ENCODE results near the gene SLC1A5. TPM values are rescaled to one million over a fixed set of nuclear protein-coding genes. Genes with fewer than 3 reads are reported as not detected.
"Not testable (repeated sequence)": the region's sequence is repeated elsewhere in the genome, so short reads cannot be mapped to it uniquely, and the experiment has no call there.

The SLC1A5 gene
- total RNA-seq, 1 donor from 2014 or later: 131 TPM

DNA sequence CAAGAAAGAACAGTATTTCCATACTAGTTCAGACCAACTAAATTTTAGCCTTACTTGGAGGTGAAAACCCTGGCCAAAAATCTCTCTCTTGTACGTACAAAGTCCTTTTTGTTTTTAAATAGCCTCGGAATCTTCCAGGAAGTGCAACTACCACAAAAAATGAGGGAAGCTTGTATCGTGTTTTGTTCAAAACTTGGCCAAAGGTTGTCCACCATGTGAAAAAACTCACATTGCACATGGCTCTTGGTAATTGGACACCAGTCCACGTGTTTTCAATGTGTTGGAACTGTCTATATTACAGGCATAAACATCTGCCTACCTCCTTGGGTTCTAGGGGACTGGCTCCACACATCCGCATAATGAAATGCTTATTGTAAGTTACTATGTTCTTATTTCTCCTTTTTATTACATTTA, 27.0 kb downstream of the SLC1A5 start:
- no peak overlapping the region for H3K4me3 Mint-ChIP-seq

DNA sequence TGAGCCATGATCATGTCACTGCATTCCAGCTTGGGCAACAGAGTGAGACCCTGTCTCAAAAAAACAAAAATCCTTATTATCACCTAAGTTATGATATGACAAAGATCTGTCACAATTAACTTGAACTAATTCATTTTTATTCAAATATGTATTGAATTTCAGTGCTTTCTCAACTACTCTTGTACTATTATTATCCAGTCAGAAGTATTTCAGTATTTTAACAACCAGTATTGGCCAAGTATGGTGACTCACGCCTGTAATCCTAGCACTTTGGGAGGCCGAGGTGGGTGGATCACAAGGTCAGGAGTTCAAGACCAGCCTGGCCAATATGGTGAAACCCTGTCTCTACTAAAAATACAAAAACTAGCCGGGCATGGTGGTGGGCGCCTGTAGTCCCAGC, 27.5 kb downstream of the SLC1A5 start:
- not testable (repeated sequence) for H3K9me3 Mint-ChIP-seq; H3K27ac Mint-ChIP-seq (ENCODE audit: unreplicated experiment); H3K4me3 Mint-ChIP-seq; DNase-seq (ENCODE audit: low read depth, low spot score); H3K4me1 Mint-ChIP-seq; H3K27me3 Mint-ChIP-seq (ENCODE audit: low read depth); H3K36me3 Mint-ChIP-seq (ENCODE audit: low read depth)

More for the DNA sequence above, 27.0 kb downstream of the SLC1A5 start:
- DNase-seq (ENCODE audit: low read depth, low spot score): no peak
- no peak overlapping the region for H3K27ac Mint-ChIP-seq (ENCODE audit: unreplicated experiment)
- H3K4me1 Mint-ChIP-seq: peaks cover 4% of the 10 kb centered on the region
- no peaks in the 10 kb centered on the region for H3K36me3 Mint-ChIP-seq (ENCODE audit: low read depth)
- TF ChIP-seq, protein P1, sequence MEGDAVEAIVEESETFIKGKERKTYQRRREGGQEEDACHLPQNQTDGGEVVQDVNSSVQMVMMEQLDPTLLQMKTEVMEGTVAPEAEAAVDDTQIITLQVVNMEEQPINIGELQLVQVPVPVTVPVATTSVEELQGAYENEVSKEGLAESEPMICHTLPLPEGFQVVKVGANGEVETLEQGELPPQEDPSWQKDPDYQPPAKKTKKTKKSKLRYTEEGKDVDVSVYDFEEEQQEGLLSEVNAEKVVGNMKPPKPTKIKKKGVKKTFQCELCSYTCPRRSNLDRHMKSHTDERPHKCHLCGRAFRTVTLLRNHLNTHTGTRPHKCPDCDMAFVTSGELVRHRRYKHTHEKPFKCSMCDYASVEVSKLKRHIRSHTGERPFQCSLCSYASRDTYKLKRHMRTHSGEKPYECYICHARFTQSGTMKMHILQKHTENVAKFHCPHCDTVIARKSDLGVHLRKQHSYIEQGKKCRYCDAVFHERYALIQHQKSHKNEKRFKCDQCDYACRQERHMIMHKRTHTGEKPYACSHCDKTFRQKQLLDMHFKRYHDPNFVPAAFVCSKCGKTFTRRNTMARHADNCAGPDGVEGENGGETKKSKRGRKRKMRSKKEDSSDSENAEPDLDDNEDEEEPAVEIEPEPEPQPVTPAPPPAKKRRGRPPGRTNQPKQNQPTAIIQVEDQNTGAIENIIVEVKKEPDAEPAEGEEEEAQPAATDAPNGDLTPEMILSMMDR (conservative IDR thresholded peaks at IDR 0.05): no peak
- H3K27me3 Mint-ChIP-seq (ENCODE audit: low read depth): no peaks in the 10 kb centered on the region
- no peaks in the 10 kb centered on the region for H3K9me3 Mint-ChIP-seq

DNA sequence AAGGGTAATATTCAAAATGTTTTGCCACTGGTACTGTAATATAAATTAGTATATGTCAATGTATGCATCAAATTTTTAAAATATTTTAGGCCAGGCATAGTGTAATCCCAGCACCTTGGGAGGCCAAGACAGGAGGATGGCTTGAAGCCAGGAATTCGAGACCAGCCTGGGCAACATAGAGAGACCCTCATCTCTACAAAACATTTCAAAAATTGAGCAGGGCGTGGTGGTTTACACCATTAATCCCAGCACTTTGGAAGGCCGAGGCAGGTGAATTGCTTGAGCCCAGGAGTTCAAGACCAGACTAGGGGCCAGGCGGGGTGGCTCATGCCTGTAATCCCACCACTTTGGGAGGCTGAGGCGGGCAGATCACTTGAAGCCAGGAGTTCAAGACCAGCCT, 28.0 kb downstream of the SLC1A5 start:
- no peaks in the 10 kb centered on the region for H3K27me3 Mint-ChIP-seq (ENCODE audit: low read depth)
- DNase-seq (ENCODE audit: low read depth, low spot score): no peak
- TF ChIP-seq, protein P1 (conservative IDR thresholded peaks at IDR 0.05): no peak
- peaks cover 4% of the 10 kb centered on the region for H3K4me1 Mint-ChIP-seq
- H3K36me3 Mint-ChIP-seq (ENCODE audit: low read depth): no peaks in the 10 kb centered on the region
- no peak overlapping the region for H3K4me3 Mint-ChIP-seq
- H3K9me3 Mint-ChIP-seq: no peaks in the 10 kb centered on the region
- no peak overlapping the region for H3K27ac Mint-ChIP-seq (ENCODE audit: unreplicated experiment)

DNA sequence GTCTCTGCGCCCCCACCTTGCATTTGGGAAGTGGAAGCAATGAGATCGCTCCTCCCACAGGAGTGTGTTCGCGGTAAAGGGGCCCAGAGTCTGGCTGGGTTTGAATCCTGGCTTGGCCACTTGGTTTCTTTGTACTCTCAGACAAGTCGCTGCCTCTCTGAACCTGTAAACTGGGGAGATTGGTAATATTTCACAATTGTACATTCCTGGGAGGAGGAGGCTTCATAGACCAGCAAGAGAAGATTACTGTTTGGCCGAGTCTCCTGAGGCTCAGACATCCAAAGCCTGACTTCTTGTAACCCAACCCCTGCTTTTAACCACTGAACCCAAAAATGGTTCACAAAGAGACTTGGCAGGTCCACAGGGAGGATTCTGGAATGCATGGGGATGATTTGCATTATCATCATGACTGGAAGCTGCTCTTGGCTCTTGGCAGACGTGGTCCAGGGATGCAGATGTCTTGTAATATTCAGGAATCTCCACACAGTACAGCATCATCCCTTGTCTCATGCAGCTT, 28.5 kb downstream of the SLC1A5 start:
- Mint-ChIP-seq H3K27ac (ENCODE audit: unreplicated experiment) (peak overlapping the region; percentile 67), H3K27me3 (ENCODE audit: low read depth) (no peaks in the 10 kb centered on the region), H3K9me3 (no peaks in the 10 kb centered on the region), H3K36me3 (ENCODE audit: low read depth) (no peaks in the 10 kb centered on the region), H3K4me3 (no peak overlapping the region), H3K4me1 (peaks cover 2% of the 10 kb centered on the region)
- TF ChIP-seq, protein P1 (conservative IDR thresholded peaks at IDR 0.05): no peak
- no peak for DNase-seq (ENCODE audit: low read depth, low spot score)

DNA sequence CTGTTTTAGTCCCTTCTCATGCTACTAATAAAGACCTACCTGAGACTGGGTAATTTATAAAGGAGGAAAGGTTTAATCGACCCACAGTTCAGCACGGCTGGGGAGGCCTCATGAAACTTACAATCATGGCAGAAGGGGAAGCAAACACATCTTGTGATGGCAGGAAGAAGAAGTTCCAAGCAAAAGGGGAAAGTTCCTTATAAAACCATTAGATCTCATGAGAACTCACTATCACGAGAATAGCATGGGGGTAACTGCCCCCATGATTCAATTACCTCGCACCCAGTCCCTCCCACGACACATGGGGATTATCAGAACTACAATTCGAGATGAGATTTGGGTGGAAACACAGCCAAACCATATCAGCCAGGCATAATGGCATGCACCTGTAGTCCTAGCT, 29.2 kb downstream of the SLC1A5 start:
- H3K4me3 Mint-ChIP-seq: no peak overlapping the region
- H3K27ac Mint-ChIP-seq (ENCODE audit: unreplicated experiment): no peak overlapping the region
- H3K27me3 Mint-ChIP-seq (ENCODE audit: low read depth): no peaks in the 10 kb centered on the region
- H3K36me3 Mint-ChIP-seq (ENCODE audit: low read depth): no peaks in the 10 kb centered on the region
- TF ChIP-seq, protein P1 (conservative IDR thresholded peaks at IDR 0.05): no peak
- DNase-seq (ENCODE audit: low read depth, low spot score): no peak
- H3K9me3 Mint-ChIP-seq: no peaks in the 10 kb centered on the region
- no peaks in the 10 kb centered on the region for H3K4me1 Mint-ChIP-seq

DNA sequence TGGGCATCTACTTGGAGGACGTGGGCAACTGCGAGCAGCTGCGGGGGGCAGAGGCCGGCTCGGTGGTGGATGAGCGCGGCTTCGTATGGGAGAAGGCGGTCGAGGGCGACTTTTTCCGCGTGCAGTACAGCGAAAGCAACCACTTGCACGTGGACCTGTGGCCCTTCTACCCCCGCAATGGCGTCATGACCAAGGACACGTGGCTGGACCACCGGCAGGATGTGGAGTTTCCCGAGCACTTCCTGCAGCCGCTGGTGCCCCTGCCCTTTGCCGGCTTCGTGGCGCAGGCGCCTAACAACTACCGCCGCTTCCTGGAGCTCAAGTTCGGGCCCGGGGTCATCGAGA, 31.9 kb downstream of the SLC1A5 start:
- no peak overlapping the region for H3K4me3 Mint-ChIP-seq
- peaks cover 6% of the 10 kb centered on the region for H3K36me3 Mint-ChIP-seq (ENCODE audit: low read depth)
- no peaks in the 10 kb centered on the region for H3K27me3 Mint-ChIP-seq (ENCODE audit: low read depth)
- H3K9me3 Mint-ChIP-seq: no peaks in the 10 kb centered on the region
- no peak for DNase-seq (ENCODE audit: low read depth, low spot score)
- TF ChIP-seq, protein P1 (conservative IDR thresholded peaks at IDR 0.05): no peak
- H3K4me1 Mint-ChIP-seq: peaks cover 4% of the 10 kb centered on the region
- no peak overlapping the region for H3K27ac Mint-ChIP-seq (ENCODE audit: unreplicated experiment)

All from neural crest cell (in vitro differentiated cells).